22Rv1 (cell line): ENCODE measurements around the gene MGAT5.

ENCODE experiments used
- CTCF ChIP-seq: fragments of 450-650 bp; IDR thresholded peaks from 2 replicates; pipeline ENCODE4 v1.5.1; 2017; ENCODE audit warnings: mild to moderate bottlenecking
- ZFX ChIP-seq: fragments of 450-650 bp; IDR thresholded peaks from 2 replicates; pipeline ENCODE4 v1.6.1; 2017; ENCODE audit warnings: antibody characterized with exemption, borderline replicate concordance

- TF ChIP-seq CTCF (peak; percentile 30), ZFX (no peak)
Observed at GRCh38 chr2:134411828-134412638, 158.2 kb downstream of the MGAT5 start.
